Measurements from ENCODE around the gene ARMCX6.
"Not testable (repeated sequence)": the region's sequence is repeated elsewhere in the genome, so short reads cannot be mapped to it uniquely, and the experiment has no call there.

ARMCX6 gene

GRCh38 chrX:101617211-101618191 is at the start of gene ARMCX6:
ARMCX6 (minus strand) TSS chrX:101618000; CDS start chrX:101616620, 1,380 bp downstream.
- no peaks in the 10 kb centered on the region for H3K27me3 ChIP-seq (ENCODE audit: insufficient read depth, low read length)
- no peaks in the 10 kb centered on the region for H3K9me3 ChIP-seq (ENCODE audit: low read length)
- H2AFZ ChIP-seq (ENCODE audit: low read depth, low read length), result peak within 1 kb of the TSS; percentile 62
- H3K36me3 ChIP-seq (ENCODE audit: insufficient read depth, low read length), result peaks cover 3% of the 10 kb centered on the region
- H3K4me1 ChIP-seq (ENCODE audit: insufficient read depth, low read length), result peaks cover 8% of the 10 kb centered on the region
- peak within 1 kb of the TSS; percentile 61 for H3K4me3 ChIP-seq (ENCODE audit: low read length)

- Histone ChIP-seq H3K4me3 (ENCODE audit: low read length) (peak within 1 kb of the TSS; percentile 55), H3K27me3 (ENCODE audit: insufficient read depth, low read length) (peaks cover 2% of the 10 kb centered on the region), H3K4me1 (ENCODE audit: insufficient read depth, low read length) (no peaks in the 10 kb centered on the region), H3K9me3 (ENCODE audit: low read length) (no peaks in the 10 kb centered on the region), H2AFZ (ENCODE audit: low read depth, low read length) (peak within 1 kb of the TSS; percentile 12), H3K36me3 (ENCODE audit: insufficient read depth, low read length) (no peaks in the 10 kb centered on the region)
Observed at GRCh38 chrX:101659601-101660063, 41.8 kb upstream of the ARMCX6 start, which contains the start of gene ARMCX2. ARMCX2 (minus strand) TSS chrX:101659850; CDS start chrX:101657588, 2,262 bp downstream.

- Histone ChIP-seq H3K4me1 (ENCODE audit: insufficient read depth, low read length) (no peaks in the 10 kb centered on the region), H3K4me3 (ENCODE audit: low read length) (peak overlapping the region; percentile 55), H3K36me3 (ENCODE audit: insufficient read depth, low read length) (no peaks in the 10 kb centered on the region), H2AFZ (ENCODE audit: low read depth, low read length) (peak overlapping the region; percentile 12), H3K9me3 (ENCODE audit: low read length) (no peaks in the 10 kb centered on the region), H3K27me3 (ENCODE audit: insufficient read depth, low read length) (peaks cover 2% of the 10 kb centered on the region)
Observed at GRCh38 chrX:101658661-101659491, 41.1 kb upstream of the ARMCX6 start.

- Histone ChIP-seq H3K4me3 (ENCODE audit: low read length) (no peak overlapping the region), H2AFZ (ENCODE audit: low read depth, low read length) (no peak overlapping the region), H3K27me3 (ENCODE audit: insufficient read depth, low read length) (peaks cover 2% of the 10 kb centered on the region), H3K9me3 (ENCODE audit: low read length) (no peaks in the 10 kb centered on the region), H3K4me1 (ENCODE audit: insufficient read depth, low read length) (no peaks in the 10 kb centered on the region), H3K36me3 (ENCODE audit: insufficient read depth, low read length) (no peaks in the 10 kb centered on the region)
Observed at GRCh38 chrX:101657495-101657894, 39.7 kb upstream of the ARMCX6 start.

GRCh38 chrX:101656817-101657216 is 39.0 kb upstream of the ARMCX6 start:
- H3K9me3 ChIP-seq (ENCODE audit: low read length), result no peaks in the 10 kb centered on the region
- H3K36me3 ChIP-seq (ENCODE audit: insufficient read depth, low read length), result no peaks in the 10 kb centered on the region
- no peak overlapping the region for H3K4me3 ChIP-seq (ENCODE audit: low read length)
- H3K27me3 ChIP-seq (ENCODE audit: insufficient read depth, low read length), result peaks cover 2% of the 10 kb centered on the region
- no peaks in the 10 kb centered on the region for H3K4me1 ChIP-seq (ENCODE audit: insufficient read depth, low read length)
- no peak overlapping the region for H2AFZ ChIP-seq (ENCODE audit: low read depth, low read length)

GRCh38 chrX:101655534-101655933 is 37.7 kb upstream of the ARMCX6 start:
- no peak overlapping the region for H2AFZ ChIP-seq (ENCODE audit: low read depth, low read length)
- no peaks in the 10 kb centered on the region for H3K27me3 ChIP-seq (ENCODE audit: insufficient read depth, low read length)
- no peak overlapping the region for H3K4me3 ChIP-seq (ENCODE audit: low read length)
- H3K36me3 ChIP-seq (ENCODE audit: insufficient read depth, low read length), result no peaks in the 10 kb centered on the region
- H3K9me3 ChIP-seq (ENCODE audit: low read length), result no peaks in the 10 kb centered on the region
- no peaks in the 10 kb centered on the region for H3K4me1 ChIP-seq (ENCODE audit: insufficient read depth, low read length)

GRCh38 chrX:101647716-101648115 is 29.9 kb upstream of the ARMCX6 start:
- H3K36me3 ChIP-seq (ENCODE audit: insufficient read depth, low read length); H3K4me3 ChIP-seq (ENCODE audit: low read length); H3K9me3 ChIP-seq (ENCODE audit: low read length); H3K27me3 ChIP-seq (ENCODE audit: insufficient read depth, low read length); H3K4me1 ChIP-seq (ENCODE audit: insufficient read depth, low read length); H2AFZ ChIP-seq (ENCODE audit: low read depth, low read length): not testable (repeated sequence)

GRCh38 chrX:101642093-101642492 is 24.3 kb upstream of the ARMCX6 start:
- H3K36me3 ChIP-seq (ENCODE audit: insufficient read depth, low read length), result no peaks in the 10 kb centered on the region
- H3K27me3 ChIP-seq (ENCODE audit: insufficient read depth, low read length), result no peaks in the 10 kb centered on the region
- H3K4me3 ChIP-seq (ENCODE audit: low read length), result no peak overlapping the region
- H3K9me3 ChIP-seq (ENCODE audit: low read length), result no peaks in the 10 kb centered on the region
- no peak overlapping the region for H2AFZ ChIP-seq (ENCODE audit: low read depth, low read length)
- H3K4me1 ChIP-seq (ENCODE audit: insufficient read depth, low read length), result no peaks in the 10 kb centered on the region

- no peak overlapping the region for H3K4me3 ChIP-seq (ENCODE audit: low read length)
- H3K9me3 ChIP-seq (ENCODE audit: low read length), result no peaks in the 10 kb centered on the region
- H3K4me1 ChIP-seq (ENCODE audit: insufficient read depth, low read length), result no peaks in the 10 kb centered on the region
- no peaks in the 10 kb centered on the region for H3K36me3 ChIP-seq (ENCODE audit: insufficient read depth, low read length)
- H2AFZ ChIP-seq (ENCODE audit: low read depth, low read length), result no peak overlapping the region
- no peaks in the 10 kb centered on the region for H3K27me3 ChIP-seq (ENCODE audit: insufficient read depth, low read length)
Observed at GRCh38 chrX:101639583-101639982, 21.8 kb upstream of the ARMCX6 start.

- no peaks in the 10 kb centered on the region for H3K9me3 ChIP-seq (ENCODE audit: low read length)
- no peaks in the 10 kb centered on the region for H3K27me3 ChIP-seq (ENCODE audit: insufficient read depth, low read length)
- peaks cover 12% of the 10 kb centered on the region for H3K4me1 ChIP-seq (ENCODE audit: insufficient read depth, low read length)
- H3K36me3 ChIP-seq (ENCODE audit: insufficient read depth, low read length), result peaks cover 4% of the 10 kb centered on the region
- no peak overlapping the region for H3K4me3 ChIP-seq (ENCODE audit: low read length)
- H2AFZ ChIP-seq (ENCODE audit: low read depth, low read length), result no peak overlapping the region
Observed at GRCh38 chrX:101619364-101619763, 1.6 kb upstream of the ARMCX6 start.

GRCh38 chrX:101605728-101606127 is 12.1 kb downstream of the ARMCX6 start:
- H3K4me1 ChIP-seq (ENCODE audit: insufficient read depth, low read length), result peaks cover 9% of the 10 kb centered on the region
- no peak overlapping the region for H2AFZ ChIP-seq (ENCODE audit: low read depth, low read length)
- H3K36me3 ChIP-seq (ENCODE audit: insufficient read depth, low read length), result no peaks in the 10 kb centered on the region
- no peak overlapping the region for H3K4me3 ChIP-seq (ENCODE audit: low read length)
- no peaks in the 10 kb centered on the region for H3K27me3 ChIP-seq (ENCODE audit: insufficient read depth, low read length)
- no peaks in the 10 kb centered on the region for H3K9me3 ChIP-seq (ENCODE audit: low read length)

- H2AFZ ChIP-seq (ENCODE audit: low read depth, low read length), result no peak overlapping the region
- H3K27me3 ChIP-seq (ENCODE audit: insufficient read depth, low read length), result no peaks in the 10 kb centered on the region
- H3K9me3 ChIP-seq (ENCODE audit: low read length), result no peaks in the 10 kb centered on the region
- peaks cover 9% of the 10 kb centered on the region for H3K4me1 ChIP-seq (ENCODE audit: insufficient read depth, low read length)
- no peaks in the 10 kb centered on the region for H3K36me3 ChIP-seq (ENCODE audit: insufficient read depth, low read length)
- H3K4me3 ChIP-seq (ENCODE audit: low read length), result no peak overlapping the region
Observed at GRCh38 chrX:101605146-101605545, 12.7 kb downstream of the ARMCX6 start.

- Histone ChIP-seq H2AFZ (ENCODE audit: low read depth, low read length) (no peak overlapping the region), H3K9me3 (ENCODE audit: low read length) (no peaks in the 10 kb centered on the region), H3K36me3 (ENCODE audit: insufficient read depth, low read length) (no peaks in the 10 kb centered on the region), H3K27me3 (ENCODE audit: insufficient read depth, low read length) (no peaks in the 10 kb centered on the region), H3K4me3 (ENCODE audit: low read length) (no peak overlapping the region), H3K4me1 (ENCODE audit: insufficient read depth, low read length) (peaks cover 9% of the 10 kb centered on the region)
Observed at GRCh38 chrX:101602077-101602476, 15.7 kb downstream of the ARMCX6 start.

All from neuron (in vitro differentiated cells).